ENCODE measurements around the gene CAMTA1.
A peak's percentile ranks its signal among the peaks of the same experiment; 100 is the strongest.

The CAMTA1 gene

DNA sequence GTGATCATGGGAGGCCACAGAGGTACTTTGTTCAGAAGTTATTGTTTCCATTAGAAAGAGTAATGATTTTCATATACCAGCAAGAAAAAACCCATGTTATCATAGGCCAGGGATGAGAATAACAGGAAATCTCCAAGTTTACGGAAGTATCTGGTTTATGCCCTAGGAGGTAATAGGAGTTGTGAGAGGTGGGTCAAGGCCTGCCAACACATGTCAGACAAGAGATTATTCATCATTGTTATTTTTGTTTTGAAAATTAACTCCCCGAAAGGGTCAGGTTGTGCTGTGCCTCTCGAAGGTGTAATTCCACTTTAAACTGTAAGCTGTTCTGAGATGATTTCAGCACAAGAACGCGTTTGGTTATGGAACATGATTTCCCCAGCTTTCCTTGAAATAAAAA lies 218.4 kb downstream of the CAMTA1 start:
- ChIA-PET CTCF (no interaction called here), POLR2A (ENCODE audit: low non-redundant PET) (no interaction called here)
- TF ChIP-seq, protein P1, sequence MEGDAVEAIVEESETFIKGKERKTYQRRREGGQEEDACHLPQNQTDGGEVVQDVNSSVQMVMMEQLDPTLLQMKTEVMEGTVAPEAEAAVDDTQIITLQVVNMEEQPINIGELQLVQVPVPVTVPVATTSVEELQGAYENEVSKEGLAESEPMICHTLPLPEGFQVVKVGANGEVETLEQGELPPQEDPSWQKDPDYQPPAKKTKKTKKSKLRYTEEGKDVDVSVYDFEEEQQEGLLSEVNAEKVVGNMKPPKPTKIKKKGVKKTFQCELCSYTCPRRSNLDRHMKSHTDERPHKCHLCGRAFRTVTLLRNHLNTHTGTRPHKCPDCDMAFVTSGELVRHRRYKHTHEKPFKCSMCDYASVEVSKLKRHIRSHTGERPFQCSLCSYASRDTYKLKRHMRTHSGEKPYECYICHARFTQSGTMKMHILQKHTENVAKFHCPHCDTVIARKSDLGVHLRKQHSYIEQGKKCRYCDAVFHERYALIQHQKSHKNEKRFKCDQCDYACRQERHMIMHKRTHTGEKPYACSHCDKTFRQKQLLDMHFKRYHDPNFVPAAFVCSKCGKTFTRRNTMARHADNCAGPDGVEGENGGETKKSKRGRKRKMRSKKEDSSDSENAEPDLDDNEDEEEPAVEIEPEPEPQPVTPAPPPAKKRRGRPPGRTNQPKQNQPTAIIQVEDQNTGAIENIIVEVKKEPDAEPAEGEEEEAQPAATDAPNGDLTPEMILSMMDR (conservative IDR thresholded peaks at IDR 0.05; ENCODE audit: low read depth): no peak
- no peak overlapping the region for H3K27ac ChIP-seq
- DNase-seq (ENCODE audit: low spot score): peak; percentile 12

DNA sequence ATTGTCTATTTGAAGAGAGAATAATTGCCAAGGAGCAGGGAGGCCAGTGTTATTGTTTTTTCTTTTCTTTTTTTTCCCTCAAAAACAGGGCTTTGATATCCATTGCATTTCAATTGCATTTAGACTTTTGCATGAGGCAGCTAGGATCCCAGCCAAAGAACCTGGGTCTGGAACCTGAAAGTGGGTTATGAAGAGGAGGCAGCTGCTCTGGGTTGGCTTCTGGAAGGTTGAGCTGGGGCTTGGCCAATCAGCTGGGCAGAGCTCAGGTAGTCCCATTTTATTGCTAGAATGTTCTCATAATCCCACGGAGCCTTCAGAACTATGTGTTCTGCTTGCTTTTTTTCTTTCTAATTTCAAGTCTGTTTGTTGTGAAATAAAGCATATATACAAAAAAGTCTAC lies 218.9 kb downstream of the CAMTA1 start:
- ChIA-PET POLR2A (ENCODE audit: low non-redundant PET) (no interaction called here), CTCF (interaction anchor here (0.7 kb wide), 1 partner anchor 204 kb away, joined by 3 read pairs; no protein-coding TSS in a partner anchor)
- TF ChIP-seq, protein P1 (conservative IDR thresholded peaks at IDR 0.05; ENCODE audit: low read depth): no peak
- no peak overlapping the region for H3K27ac ChIP-seq
- DNase-seq (ENCODE audit: low spot score): no peak

DNA sequence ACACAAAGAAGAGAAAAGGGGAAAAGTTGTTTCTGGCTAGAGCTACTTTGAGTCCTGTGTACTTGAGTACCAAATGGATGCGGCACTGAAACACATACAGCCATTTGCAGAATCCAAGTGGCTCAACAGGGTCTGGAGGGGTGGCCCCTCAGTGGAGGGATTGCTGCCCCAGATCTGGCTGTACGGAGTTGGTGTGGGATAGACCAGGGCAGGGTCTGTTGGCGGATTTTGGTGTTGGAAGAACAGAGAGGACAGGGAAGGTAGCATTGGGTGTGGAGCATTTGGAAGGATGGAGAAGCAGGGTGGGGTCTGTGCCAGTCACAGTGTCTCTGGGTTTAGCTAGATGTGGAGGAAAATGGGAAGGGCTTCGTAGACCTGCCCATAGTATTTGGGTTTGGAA lies 220.5 kb downstream of the CAMTA1 start:
- POLR2A ChIA-PET (ENCODE audit: low non-redundant PET): no interaction called here
- TF ChIP-seq, protein P1 (conservative IDR thresholded peaks at IDR 0.05; ENCODE audit: low read depth): no peak
- CTCF ChIA-PET: no interaction called here

DNA sequence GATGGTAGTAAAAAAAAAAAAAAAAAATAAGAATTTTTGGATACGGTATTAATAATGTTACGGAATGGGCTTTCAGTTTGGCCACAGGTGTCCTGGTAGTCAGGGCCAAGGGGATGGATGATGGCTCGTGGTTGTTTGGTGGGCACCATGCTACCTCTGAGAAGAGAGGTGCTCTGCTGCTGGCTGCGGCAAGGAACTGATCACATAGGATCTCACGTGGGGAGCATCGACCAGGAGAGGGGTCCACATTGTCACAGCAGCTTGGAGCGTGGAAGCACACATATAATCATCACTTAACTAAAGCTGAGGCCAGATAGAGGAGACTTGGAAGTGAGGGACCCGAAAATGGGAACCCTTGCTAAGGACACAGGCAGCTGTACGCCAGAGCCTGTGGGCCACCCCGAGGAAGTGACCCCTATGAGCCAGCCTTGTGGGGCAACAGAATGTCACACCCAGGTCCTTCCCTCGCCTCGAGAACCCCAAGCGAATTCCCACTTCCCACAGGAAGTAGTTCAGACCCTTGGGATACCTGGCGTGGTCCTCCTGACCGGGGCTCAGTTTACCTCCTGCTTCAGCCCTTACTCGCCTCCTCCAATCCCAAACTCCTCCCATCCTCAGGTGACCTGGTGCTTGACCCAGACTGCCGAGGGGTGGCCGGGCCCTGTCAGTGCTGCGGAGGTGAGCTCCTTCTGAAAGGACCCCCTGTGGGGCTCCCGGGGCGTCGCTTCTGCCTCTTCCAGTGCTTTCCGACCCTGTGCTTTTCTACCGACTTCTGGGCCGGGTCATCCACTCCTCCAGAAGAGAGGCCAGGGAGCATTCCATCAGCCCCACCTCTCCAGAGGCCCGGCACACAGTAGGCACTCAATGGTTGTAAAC lies 222.0 kb downstream of the CAMTA1 start:
- ChIA-PET CTCF (no interaction called here), POLR2A (ENCODE audit: low non-redundant PET) (no interaction called here)
- TF ChIP-seq, protein P1 (conservative IDR thresholded peaks at IDR 0.05; ENCODE audit: low read depth): no peak
- DNase-seq (ENCODE audit: low spot score): no peak
- no peak overlapping the region for H3K27ac ChIP-seq

More for the DNA sequence above, 220.5 kb downstream of the CAMTA1 start:
- DNase-seq (ENCODE audit: low spot score): no peak
- H3K27ac ChIP-seq: no peak overlapping the region

DNA sequence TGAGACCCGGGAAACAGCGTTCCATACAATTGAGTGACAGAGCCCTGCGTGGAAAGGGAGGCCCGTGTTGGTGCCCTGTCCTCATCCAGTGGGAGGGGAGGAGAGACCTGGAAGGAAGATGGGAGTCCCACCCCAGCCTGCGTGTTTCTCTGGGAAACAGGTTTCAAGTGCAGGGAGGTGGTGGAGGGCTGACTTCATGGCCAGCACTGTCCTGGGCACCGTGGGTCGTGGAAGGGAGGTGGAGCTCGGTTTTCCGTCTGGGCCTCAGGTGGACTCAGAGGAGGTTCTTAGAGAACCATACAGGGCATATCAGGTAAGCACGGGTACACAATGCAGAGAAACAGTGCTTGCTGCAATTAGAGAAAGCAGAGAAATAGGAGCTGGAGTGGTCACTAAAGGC lies 222.6 kb downstream of the CAMTA1 start:
- DNase-seq (ENCODE audit: low spot score): no peak
- TF ChIP-seq, protein P1 (conservative IDR thresholded peaks at IDR 0.05; ENCODE audit: low read depth): no peak
- ChIA-PET CTCF (no interaction called here), POLR2A (ENCODE audit: low non-redundant PET) (no interaction called here)
- H3K27ac ChIP-seq: no peak overlapping the region

DNA sequence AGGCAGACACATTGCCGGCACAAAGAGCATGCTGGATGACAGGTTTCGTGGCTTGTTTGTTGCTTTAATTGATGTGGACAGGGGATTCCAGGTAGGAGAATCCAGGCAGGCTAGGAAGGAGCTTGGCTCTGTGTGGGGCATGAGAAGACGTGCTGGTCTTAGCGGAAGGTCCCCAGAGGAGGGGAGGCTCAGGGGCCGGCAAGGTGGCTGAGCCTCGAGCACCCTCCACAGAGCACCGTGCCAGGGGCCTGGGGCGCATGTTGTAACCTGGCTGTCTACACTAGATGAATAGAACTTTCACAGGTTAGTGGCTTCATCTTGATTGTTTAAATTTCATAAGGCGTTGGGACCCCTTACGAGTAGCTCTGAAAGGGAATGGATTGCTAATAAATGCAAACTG lies 223.1 kb downstream of the CAMTA1 start:
- POLR2A ChIA-PET (ENCODE audit: low non-redundant PET): no interaction called here
- CTCF ChIA-PET: interaction anchor here (0.6 kb wide), 1 partner anchor 39 kb away, joined by 9 read pairs; no protein-coding TSS in a partner anchor
- DNase-seq (ENCODE audit: low spot score): no peak
- H3K27ac ChIP-seq: no peak overlapping the region
- TF ChIP-seq, protein P1 (conservative IDR thresholded peaks at IDR 0.05; ENCODE audit: low read depth): no peak
